Transverse colon (tissue), 4 donors: ENCODE data around the gene STRIT1.

Source experiments
- CTCF ChIP-seq, 5 experiments: fragments of 200-600 bp in 3 of 5; fragments of 450-650 bp in 2 of 5; sonication (generic) in 3 of 5; IDR thresholded peaks; 1 replicate in 2 of 5; 2 replicates in 3 of 5; pipeline ENCODE4 v1.5.1; 2016 to 2017; ENCODE audit warnings: antibody characterized with exemption in 5 of 5, inconsistent platforms in 3 of 5, mild to moderate bottlenecking in 2 of 5, moderate library complexity in 1 of 5
- EP300 ChIP-seq: sonication (generic); formaldehyde crosslinking; IDR thresholded peaks from one replicate; pipeline ENCODE4 v1.6.1; 2017; ENCODE audit warnings: antibody characterized with exemption, low read depth
- POLR2A ChIP-seq: fragments of 450-650 bp; IDR thresholded peaks from one replicate; pipeline ENCODE4 v1.6.1; 2016; ENCODE audit warnings: antibody characterized with exemption, mild to moderate bottlenecking, moderate library complexity
- POLR2AphosphoS5 ChIP-seq, 3 donors: sonication (generic); formaldehyde crosslinking; IDR thresholded peaks; one replicate each; pipeline ENCODE4 v1.6.1; 2016; ENCODE audit warnings: antibody characterized with exemption in 3 of 3

GRCh38 chr3:155297100-155297499 is 3.6 kb upstream of the STRIT1 start:
- TF ChIP-seq CTCF (IDR thresholded peaks at IDR 0.05): no peak
- no peak for TF ChIP-seq POLR2A
- no peak for TF ChIP-seq EP300
- TF ChIP-seq POLR2AphosphoS5 (IDR thresholded peaks at IDR 0.05): no peak
